K562 (cell line): ENCODE measurements around the gene PLCB3. TPM values are rescaled to one million over a fixed set of nuclear protein-coding genes. Genes with fewer than 3 reads are reported as not detected.

Experiments used
- BMI1 ChIP-seq: fragments of 150-350 bp; IDR thresholded peaks from 2 replicates; pipeline ENCODE4 v1.6.1; 2014; ENCODE audit warnings: low read length
- CBFA2T3 ChIP-seq: fragments of 450-650 bp; IDR thresholded peaks from 2 replicates; pipeline ENCODE4 v1.6.1; 2017
- EP400 ChIP-seq: fragments of 450-650 bp; IDR thresholded peaks from 2 replicates; pipeline ENCODE4 v1.6.1; 2017; ENCODE audit warnings: antibody characterized with exemption, mild to moderate bottlenecking, moderate library complexity
- FOXJ3 ChIP-seq: sonication (generic); formaldehyde crosslinking; IDR thresholded peaks from 2 replicates; pipeline ENCODE4 v1.4.0; 2020; ENCODE audit warnings: mild to moderate bottlenecking, missing genetic modification reagents
- GABPB1 ChIP-seq: sonication (generic); formaldehyde crosslinking; IDR thresholded peaks from 2 replicates; pipeline ENCODE4 v1.8.0; 2022; ENCODE audit warnings: mild to moderate bottlenecking, missing genetic modification reagents
- GATAD2B ChIP-seq: fragments of 450-650 bp; IDR thresholded peaks from 2 replicates; pipeline ENCODE4 v1.6.1; 2017; ENCODE audit warnings: mild to moderate bottlenecking, borderline replicate concordance
- HOXB6 ChIP-seq: fragments of 250-450 bp; sonication (Bioruptor Pico); IDR thresholded peaks from 2 replicates; pipeline ENCODE4 v1.5.1; 2022; ENCODE audit warnings: mild to moderate bottlenecking, borderline replicate concordance
- MAZ ChIP-seq, 2 experiments: fragments of 450-650 bp in 1 of 2; sonication (generic) in 1 of 2; formaldehyde crosslinking; IDR thresholded peaks in 1 of 2; conservative IDR thresholded peaks in 1 of 2; 2 replicates each; pipeline versions ENCODE4 v1.4.0 to v1.5.0; 2020; ENCODE audit warnings: mild to moderate bottlenecking in 1 of 2, missing genetic modification reagents in 1 of 2
- PHF21A ChIP-seq: fragments of 450-650 bp; IDR thresholded peaks from 2 replicates; pipeline ENCODE4 v1.6.1; 2017; ENCODE audit warnings: low read depth, borderline replicate concordance
- RBM17 ChIP-seq: fragments of 200-400 bp; formaldehyde crosslinking; IDR thresholded peaks from 2 replicates; pipeline ENCODE4 v1.6.1; 2017; ENCODE audit warnings: low read depth, mild to moderate bottlenecking, low read length, borderline replicate concordance
- RCOR1 ChIP-seq, 2 experiments: IDR thresholded peaks; 2 replicates each; pipeline ENCODE4 v1.6.1; 2012; ENCODE audit warnings: low read depth in 2 of 2, low read length in 2 of 2, borderline replicate concordance in 1 of 2, improper control_type of control experiment in 1 of 2
- SETDB1 ChIP-seq: IDR thresholded peaks from one replicate; pipeline ENCODE4 v1.6.1; 2012; ENCODE audit warnings: low read length, control low read depth, inconsistent platforms
- SMARCA4 ChIP-seq: fragments of 450-650 bp; IDR thresholded peaks from 2 replicates; pipeline ENCODE4 v1.6.1; 2016
- SMARCE1 ChIP-seq: fragments of 450-650 bp; IDR thresholded peaks from 2 replicates; pipeline ENCODE4 v1.7.1; 2016; ENCODE audit warnings: mild to moderate bottlenecking
- TAL1 ChIP-seq: fragments of 450-650 bp; IDR thresholded peaks from 2 replicates; pipeline ENCODE4 v1.6.1; 2016; ENCODE audit warnings: mild to moderate bottlenecking
- ZNF175 ChIP-seq: fragments of 200-800 bp; sonication (Bioruptor generic); IDR thresholded peaks from 2 replicates; pipeline ENCODE4 v1.6.1; 2016; ENCODE audit warnings: low read depth, mild to moderate bottlenecking, missing genetic modification characterization, missing compliant biosample characterization
- ZNF584 ChIP-seq: fragments of 200-800 bp; sonication (Bioruptor generic); IDR thresholded peaks from 2 replicates; pipeline ENCODE4 v1.6.1; 2016; ENCODE audit warnings: low read depth, mild to moderate bottlenecking, missing genetic modification characterization, missing compliant biosample characterization
- ZNF696 ChIP-seq: fragments of 250-450 bp; sonication (Bioruptor Pico); conservative IDR thresholded peaks from 2 replicates; pipeline ENCODE4 v1.4.0; 2020; ENCODE audit warnings: mild to moderate bottlenecking, moderate library complexity
- ZNF766 ChIP-seq: fragments of 200-800 bp; sonication (Bioruptor generic); conservative IDR thresholded peaks from 2 replicates; pipeline ENCODE4 v1.6.1; 2016; ENCODE audit warnings: missing genetic modification characterization, missing compliant biosample characterization
- polyA plus RNA-seq, 8 experiments: library from polyadenylated mRNA; depleted of rRNA in 4 of 8; stranded (reverse) in 5 of 8; unstranded in 3 of 8; fragments of >200 nt; fragmentation: Nextera tagmentation in 2 of 8; fragmentation: Illumina TruSeq in 1 of 8; extraction: Ambion mirVana in 2 of 8; extraction: Trizol in 1 of 8; gene quantifications; 2 replicates each; pipeline versions ENCODE4 v1.2.1 to v1.2.3, GENCODE V29; 2011 to 2014; ENCODE audit warnings: inconsistent platforms in 1 of 8, missing spikeins in 1 of 8
- total RNA-seq, 7 experiments: library from RNA; depleted of rRNA in 6 of 7; stranded (reverse); fragments of >200 nt in 6 of 7; fragmentation: Illumina TruSeq in 2 of 7; extraction: Trizol in 2 of 7; gene quantifications; 2 replicates each; pipeline versions ENCODE4 v1.2.1 to v1.2.3, GENCODE V29; 2011 to 2021; ENCODE audit warnings: low replicate concordance in 1 of 7
- TF ChIP-seq, protein P1 (sequence below): sonication (generic); formaldehyde crosslinking; IDR thresholded peaks from 2 replicates; pipeline ENCODE4 v1.9.0; 2022; ENCODE audit warnings: mild to moderate bottlenecking, missing genetic modification reagents
- TF ChIP-seq, protein P2 (sequence below): fragments of 250-450 bp; sonication (Bioruptor Pico); IDR thresholded peaks from 2 replicates; pipeline ENCODE4 v1.5.0; 2020; ENCODE audit warnings: mild to moderate bottlenecking
- TF ChIP-seq, protein P3 (sequence below): fragments of 450-650 bp; conservative IDR thresholded peaks from 2 replicates; pipeline ENCODE4 v1.6.1; 2016; ENCODE audit warnings: missing genetic modification characterization, low read depth, mild to moderate bottlenecking, control low read depth, missing compliant biosample characterization
- TF ChIP-seq, protein P4 (sequence below): sonication (generic); formaldehyde crosslinking; IDR thresholded peaks from 2 replicates; pipeline ENCODE4 v1.8.0; 2022; ENCODE audit warnings: missing genetic modification reagents, mild to moderate bottlenecking, borderline replicate concordance
- TF ChIP-seq, protein P5 (sequence below): sonication (generic); formaldehyde crosslinking; IDR thresholded peaks from 2 replicates; pipeline ENCODE4 v1.8.1; 2022; ENCODE audit warnings: missing genetic modification reagents

The PLCB3 gene
- total and polyA plus RNA-seq, 9 of the 15 experiments (the other 6 are each of a cell fraction or from before 2014, with no cell fraction given): 0.31 to 44.8 (median 14.6) TPM

DNA sequence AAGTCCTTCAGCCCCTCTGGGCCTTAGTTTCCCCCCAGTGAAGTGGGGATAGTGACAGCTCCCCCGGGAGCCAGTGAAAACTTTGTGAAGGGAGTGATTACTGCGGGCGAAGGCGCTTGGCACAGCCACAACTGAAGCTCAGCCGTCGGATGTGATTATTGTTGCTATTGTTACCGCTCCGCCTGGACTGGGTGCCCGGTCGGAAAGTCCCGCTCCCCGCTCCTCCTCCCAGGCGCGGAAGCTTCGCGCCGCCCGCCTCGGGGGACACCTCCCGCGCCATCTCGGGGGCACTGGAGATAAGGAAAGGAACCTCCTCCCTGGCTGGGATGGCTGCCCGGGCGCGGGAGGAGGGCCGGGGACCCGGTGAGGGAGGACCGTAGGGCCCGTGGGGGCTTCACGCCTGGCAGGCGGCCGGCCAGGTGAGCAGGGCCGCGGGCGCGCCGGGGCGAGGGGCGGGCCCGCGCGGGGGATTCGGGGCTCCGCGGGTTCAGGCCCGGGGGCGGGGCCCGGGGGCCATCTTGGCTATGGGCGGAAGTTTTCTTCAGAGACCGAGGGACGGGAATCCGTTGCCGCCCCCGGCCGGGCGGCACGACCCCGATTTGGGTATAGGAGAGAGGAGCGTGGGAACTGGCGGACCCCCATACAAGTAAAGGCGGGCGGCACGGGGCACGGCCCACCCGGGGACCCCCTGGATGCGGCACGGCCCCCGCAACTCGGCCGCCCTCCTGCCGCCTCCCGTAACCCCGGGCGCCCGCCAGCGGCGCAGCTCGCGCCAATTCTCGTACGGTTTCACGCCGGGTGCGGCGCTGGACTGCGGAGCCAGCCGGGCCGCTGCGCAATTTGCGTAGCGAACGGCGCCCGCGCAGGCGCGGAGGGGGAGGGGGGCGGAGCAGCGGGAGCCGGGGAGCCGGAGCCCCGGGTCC is 33.9 kb downstream of the PLCB3 start, which contains the start of gene GPR137 (continued):
- peak; percentile 26 for TF ChIP-seq GABPB1 (CRISPR knock-in tag)
- TF ChIP-seq EP400: no peak; the same call in 1 of the 2 replicates
- TF ChIP-seq, protein P1, sequence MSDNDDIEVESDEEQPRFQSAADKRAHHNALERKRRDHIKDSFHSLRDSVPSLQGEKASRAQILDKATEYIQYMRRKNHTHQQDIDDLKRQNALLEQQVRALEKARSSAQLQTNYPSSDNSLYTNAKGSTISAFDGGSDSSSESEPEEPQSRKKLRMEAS (CRISPR knock-in tag): no peak
- TF ChIP-seq RCOR1 (IDR thresholded peaks at IDR 0.05; ENCODE audit: borderline replicate concordance in 1 of 2, low read depth in 2 of 2, low read length in 2 of 2): peak in 1 of 2 experiments; percentile 52; a peak in 1 of 4 replicates
- TF ChIP-seq ZNF584 (CRISPR knock-in tag): no peak
- no peak for TF ChIP-seq SETDB1
- peak; percentile 32 to 75; a peak in 2 of 4 replicates for TF ChIP-seq MAZ (CRISPR knock-in tag; conservative IDR thresholded peaks at IDR 0.05 in 1 of 2, IDR thresholded peaks at IDR 0.05 in 1 of 2)
- no peak for TF ChIP-seq ZNF696
- 0 out of 2 replicates have a peak, but pooled peaks have one; percentile 31 for TF ChIP-seq SMARCA4
- TF ChIP-seq FOXJ3 (CRISPR knock-in tag): no peak
- no peak for TF ChIP-seq CBFA2T3
- TF ChIP-seq, protein P2, sequence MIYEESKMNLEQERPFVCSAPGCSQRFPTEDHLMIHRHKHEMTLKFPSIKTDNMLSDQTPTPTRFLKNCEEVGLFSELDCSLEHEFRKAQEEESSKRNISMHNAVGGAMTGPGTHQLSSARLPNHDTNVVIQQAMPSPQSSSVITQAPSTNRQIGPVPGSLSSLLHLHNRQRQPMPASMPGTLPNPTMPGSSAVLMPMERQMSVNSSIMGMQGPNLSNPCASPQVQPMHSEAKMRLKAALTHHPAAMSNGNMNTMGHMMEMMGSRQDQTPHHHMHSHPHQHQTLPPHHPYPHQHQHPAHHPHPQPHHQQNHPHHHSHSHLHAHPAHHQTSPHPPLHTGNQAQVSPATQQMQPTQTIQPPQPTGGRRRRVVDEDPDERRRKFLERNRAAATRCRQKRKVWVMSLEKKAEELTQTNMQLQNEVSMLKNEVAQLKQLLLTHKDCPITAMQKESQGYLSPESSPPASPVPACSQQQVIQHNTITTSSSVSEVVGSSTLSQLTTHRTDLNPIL: no peak
- TF ChIP-seq RBM17: no peak
- peak; percentile 71 for TF ChIP-seq ZNF766 (CRISPR knock-in tag)
- no peak for TF ChIP-seq HOXB6 (CRISPR knock-in tag)
- no peak for TF ChIP-seq ZNF175 (CRISPR knock-in tag)
- no peak for TF ChIP-seq BMI1
- 0 out of 2 replicates have a peak, but pooled peaks have one; percentile 87 for TF ChIP-seq GATAD2B
- no peak for TF ChIP-seq SMARCE1
- TF ChIP-seq, protein P3, sequence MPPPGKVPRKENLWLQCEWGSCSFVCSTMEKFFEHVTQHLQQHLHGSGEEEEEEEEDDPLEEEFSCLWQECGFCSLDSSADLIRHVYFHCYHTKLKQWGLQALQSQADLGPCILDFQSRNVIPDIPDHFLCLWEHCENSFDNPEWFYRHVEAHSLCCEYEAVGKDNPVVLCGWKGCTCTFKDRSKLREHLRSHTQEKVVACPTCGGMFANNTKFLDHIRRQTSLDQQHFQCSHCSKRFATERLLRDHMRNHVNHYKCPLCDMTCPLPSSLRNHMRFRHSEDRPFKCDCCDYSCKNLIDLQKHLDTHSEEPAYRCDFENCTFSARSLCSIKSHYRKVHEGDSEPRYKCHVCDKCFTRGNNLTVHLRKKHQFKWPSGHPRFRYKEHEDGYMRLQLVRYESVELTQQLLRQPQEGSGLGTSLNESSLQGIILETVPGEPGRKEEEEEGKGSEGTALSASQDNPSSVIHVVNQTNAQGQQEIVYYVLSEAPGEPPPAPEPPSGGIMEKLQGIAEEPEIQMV (tag): no peak
- no peak for TF ChIP-seq PHF21A
- TF ChIP-seq, protein P4, sequence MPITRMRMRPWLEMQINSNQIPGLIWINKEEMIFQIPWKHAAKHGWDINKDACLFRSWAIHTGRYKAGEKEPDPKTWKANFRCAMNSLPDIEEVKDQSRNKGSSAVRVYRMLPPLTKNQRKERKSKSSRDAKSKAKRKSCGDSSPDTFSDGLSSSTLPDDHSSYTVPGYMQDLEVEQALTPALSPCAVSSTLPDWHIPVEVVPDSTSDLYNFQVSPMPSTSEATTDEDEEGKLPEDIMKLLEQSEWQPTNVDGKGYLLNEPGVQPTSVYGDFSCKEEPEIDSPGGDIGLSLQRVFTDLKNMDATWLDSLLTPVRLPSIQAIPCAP (CRISPR knock-in tag): no peak
- no peak for TF ChIP-seq TAL1
- TF ChIP-seq, protein P5, sequence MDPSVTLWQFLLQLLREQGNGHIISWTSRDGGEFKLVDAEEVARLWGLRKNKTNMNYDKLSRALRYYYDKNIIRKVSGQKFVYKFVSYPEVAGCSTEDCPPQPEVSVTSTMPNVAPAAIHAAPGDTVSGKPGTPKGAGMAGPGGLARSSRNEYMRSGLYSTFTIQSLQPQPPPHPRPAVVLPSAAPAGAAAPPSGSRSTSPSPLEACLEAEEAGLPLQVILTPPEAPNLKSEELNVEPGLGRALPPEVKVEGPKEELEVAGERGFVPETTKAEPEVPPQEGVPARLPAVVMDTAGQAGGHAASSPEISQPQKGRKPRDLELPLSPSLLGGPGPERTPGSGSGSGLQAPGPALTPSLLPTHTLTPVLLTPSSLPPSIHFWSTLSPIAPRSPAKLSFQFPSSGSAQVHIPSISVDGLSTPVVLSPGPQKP (CRISPR knock-in tag): no peak
